Spleen (tissue), 7 donors: Measurements from ENCODE around the gene SLC11A1.

Experiments
- POLR2AphosphoS5 ChIP-seq, 3 donors: sonication (generic); formaldehyde crosslinking; IDR thresholded peaks; one replicate each; pipeline ENCODE4 v1.5.1; 2017; ENCODE audit warnings: antibody characterized with exemption in 3 of 3
- TF ChIP-seq, protein P1 (sequence below), 11 experiments: fragments of 200-600 bp in 7 of 11; fragments of 450-650 bp in 4 of 11; sonication (generic) in 4 of 11; IDR thresholded peaks in 8 of 11; conservative IDR thresholded peaks in 3 of 11; 1 replicate in 7 of 11; 2 replicates in 4 of 11; pipeline versions ENCODE4 v1.4.0 to v1.8.0; 2016 to 2021; ENCODE audit warnings: antibody characterized with exemption in 11 of 11, inconsistent platforms in 4 of 11, mild to moderate bottlenecking in 1 of 11
- donor health status: DM: no; HTN: no; CAD: no; lungs with moderate emphysema.
- donor health status: DM: no; HTN: no; CAD: no.
- donor health status: DM: no; HTN: no; CAD: no.

DNA sequence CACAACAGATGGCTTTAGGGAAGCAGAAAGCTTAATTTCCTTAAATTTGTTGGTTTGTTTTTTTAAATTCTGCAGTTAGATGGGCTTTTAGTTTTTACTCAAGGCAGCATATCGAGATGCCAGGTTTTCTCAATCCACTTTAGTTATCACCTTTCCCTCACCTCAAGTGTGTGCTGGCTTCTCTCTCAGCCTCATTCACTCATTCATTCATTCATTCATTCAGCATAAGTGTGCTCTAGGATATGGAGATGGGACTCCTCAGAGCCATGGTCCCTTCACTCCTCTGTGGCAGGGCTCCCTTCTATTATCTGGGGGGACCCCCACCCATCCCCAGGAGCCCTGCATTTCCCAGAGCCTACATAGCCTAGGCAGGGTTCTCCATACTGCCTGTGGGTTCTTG, 55.9 kb downstream of the SLC11A1 start:
- no peak for TF ChIP-seq POLR2AphosphoS5 (IDR thresholded peaks at IDR 0.05)
- TF ChIP-seq, protein P1, sequence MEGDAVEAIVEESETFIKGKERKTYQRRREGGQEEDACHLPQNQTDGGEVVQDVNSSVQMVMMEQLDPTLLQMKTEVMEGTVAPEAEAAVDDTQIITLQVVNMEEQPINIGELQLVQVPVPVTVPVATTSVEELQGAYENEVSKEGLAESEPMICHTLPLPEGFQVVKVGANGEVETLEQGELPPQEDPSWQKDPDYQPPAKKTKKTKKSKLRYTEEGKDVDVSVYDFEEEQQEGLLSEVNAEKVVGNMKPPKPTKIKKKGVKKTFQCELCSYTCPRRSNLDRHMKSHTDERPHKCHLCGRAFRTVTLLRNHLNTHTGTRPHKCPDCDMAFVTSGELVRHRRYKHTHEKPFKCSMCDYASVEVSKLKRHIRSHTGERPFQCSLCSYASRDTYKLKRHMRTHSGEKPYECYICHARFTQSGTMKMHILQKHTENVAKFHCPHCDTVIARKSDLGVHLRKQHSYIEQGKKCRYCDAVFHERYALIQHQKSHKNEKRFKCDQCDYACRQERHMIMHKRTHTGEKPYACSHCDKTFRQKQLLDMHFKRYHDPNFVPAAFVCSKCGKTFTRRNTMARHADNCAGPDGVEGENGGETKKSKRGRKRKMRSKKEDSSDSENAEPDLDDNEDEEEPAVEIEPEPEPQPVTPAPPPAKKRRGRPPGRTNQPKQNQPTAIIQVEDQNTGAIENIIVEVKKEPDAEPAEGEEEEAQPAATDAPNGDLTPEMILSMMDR (IDR thresholded peaks at IDR 0.05 in 8 of 11, conservative IDR thresholded peaks at IDR 0.05 in 3 of 11): no peak
